AG09309 (cell line): ENCODE data around the gene OR51F1.
"Not testable (repeated sequence)": the region's sequence is repeated elsewhere in the genome, so short reads cannot be mapped to it uniquely, and the experiment has no call there.

Experiments
- DNase-seq: peaks from one replicate; pipeline ENCODE4 v3.0.0-alpha.2; 2010; ENCODE audit warnings: low read depth
- H3K4me3 ChIP-seq: 2 replicates; pipeline ENCODE4 v1.5.1; 2011; ENCODE audit warnings: mild to moderate bottlenecking, low read depth, low read length, moderate library complexity; ENCODE audit not compliant: control insufficient read depth
- TF ChIP-seq, protein P1 (sequence below): IDR thresholded peaks from 2 replicates; pipeline ENCODE4 v1.5.1; 2011; ENCODE audit warnings: mild to moderate bottlenecking, low read depth, low read length, inconsistent platforms; ENCODE audit not compliant: insufficient read depth, control insufficient read depth; ENCODE audit errors: missing control alignments

The OR51F1 gene, protein sequence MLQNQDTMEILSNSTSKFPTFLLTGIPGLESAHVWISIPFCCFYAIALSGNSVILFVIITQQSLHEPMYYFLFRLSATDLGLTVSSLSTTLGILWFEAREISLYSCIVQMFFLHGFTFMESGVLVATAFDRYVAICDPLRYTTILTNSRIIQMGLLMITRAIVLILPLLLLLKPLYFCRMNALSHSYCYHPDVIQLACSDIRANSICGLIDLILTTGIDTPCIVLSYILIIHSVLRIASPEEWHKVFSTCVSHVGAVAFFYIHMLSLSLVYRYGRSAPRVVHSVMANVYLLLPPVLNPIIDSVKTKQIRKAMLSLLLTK

DNA sequence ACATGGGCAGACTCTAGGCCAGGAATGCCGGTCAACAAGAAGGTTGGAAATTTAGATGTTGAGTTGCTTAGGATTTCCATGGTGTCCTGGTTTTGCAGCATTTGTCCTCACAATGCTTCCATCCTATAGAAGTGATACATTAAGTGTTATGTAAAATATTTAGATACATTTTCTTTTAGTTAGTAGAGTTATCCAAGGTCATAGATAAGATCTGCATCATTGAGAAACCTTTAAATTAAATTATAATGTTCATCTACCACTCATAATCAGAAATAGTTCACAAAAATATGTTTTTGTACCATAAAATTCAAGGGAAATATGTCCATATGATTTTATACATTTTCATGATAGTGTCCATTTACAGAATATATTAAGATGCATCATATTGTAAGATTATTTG, at the start of gene OR51F1:
Gene OR51F1, minus strand, starts transcription at position 101 of the 400 bp plus-strand sequence. Its CDS starts 0 bp downstream, at position 101.
- TF ChIP-seq, protein P1, sequence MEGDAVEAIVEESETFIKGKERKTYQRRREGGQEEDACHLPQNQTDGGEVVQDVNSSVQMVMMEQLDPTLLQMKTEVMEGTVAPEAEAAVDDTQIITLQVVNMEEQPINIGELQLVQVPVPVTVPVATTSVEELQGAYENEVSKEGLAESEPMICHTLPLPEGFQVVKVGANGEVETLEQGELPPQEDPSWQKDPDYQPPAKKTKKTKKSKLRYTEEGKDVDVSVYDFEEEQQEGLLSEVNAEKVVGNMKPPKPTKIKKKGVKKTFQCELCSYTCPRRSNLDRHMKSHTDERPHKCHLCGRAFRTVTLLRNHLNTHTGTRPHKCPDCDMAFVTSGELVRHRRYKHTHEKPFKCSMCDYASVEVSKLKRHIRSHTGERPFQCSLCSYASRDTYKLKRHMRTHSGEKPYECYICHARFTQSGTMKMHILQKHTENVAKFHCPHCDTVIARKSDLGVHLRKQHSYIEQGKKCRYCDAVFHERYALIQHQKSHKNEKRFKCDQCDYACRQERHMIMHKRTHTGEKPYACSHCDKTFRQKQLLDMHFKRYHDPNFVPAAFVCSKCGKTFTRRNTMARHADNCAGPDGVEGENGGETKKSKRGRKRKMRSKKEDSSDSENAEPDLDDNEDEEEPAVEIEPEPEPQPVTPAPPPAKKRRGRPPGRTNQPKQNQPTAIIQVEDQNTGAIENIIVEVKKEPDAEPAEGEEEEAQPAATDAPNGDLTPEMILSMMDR, result no peak
- no peak for DNase-seq
- no peak within 1 kb of the TSS for H3K4me3 ChIP-seq

DNA sequence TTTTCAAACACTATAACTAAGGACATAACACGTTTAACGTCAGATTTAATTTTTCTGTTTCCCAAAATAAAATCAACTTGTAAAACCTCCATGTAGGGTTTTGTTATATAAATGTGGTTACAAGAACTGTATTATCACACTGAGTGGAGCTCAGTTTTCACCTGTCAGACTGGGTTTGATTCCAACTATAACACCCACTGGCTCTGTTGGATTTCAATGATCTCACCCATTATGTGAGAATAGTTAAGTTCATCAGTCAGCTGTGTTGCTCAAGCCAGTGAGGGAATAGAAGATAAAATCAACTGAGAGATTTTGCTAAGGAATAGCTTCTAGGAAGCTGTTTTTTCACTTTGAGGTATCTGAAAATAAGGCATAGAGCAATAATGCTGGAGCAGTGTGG, 39.5 kb upstream of the OR51F1 start:
- TF ChIP-seq, protein P1, result no peak
- DNase-seq, result no peak
- no peak overlapping the region for H3K4me3 ChIP-seq

DNA sequence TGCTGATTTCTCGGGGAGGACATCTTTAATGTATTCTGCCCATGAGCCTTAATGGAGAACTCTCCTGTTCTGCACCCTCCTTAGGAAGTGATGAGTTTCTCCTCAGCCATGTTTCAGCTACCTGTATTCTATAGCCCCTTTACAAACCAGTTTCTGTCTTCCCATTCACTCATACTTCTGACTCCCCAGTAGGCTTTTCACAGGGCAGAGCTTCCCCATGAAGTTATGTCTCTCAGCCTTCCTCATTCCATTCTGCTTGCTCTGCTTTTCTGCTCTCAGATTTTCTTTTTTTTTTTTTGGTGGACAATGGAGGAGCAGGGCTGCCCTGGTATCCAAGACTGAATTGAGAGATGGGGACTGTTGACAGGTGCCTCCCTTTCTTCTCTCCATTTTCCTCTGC, 38.7 kb upstream of the OR51F1 start:
- DNase-seq, result no peak
- TF ChIP-seq, protein P1, result no peak

DNA sequence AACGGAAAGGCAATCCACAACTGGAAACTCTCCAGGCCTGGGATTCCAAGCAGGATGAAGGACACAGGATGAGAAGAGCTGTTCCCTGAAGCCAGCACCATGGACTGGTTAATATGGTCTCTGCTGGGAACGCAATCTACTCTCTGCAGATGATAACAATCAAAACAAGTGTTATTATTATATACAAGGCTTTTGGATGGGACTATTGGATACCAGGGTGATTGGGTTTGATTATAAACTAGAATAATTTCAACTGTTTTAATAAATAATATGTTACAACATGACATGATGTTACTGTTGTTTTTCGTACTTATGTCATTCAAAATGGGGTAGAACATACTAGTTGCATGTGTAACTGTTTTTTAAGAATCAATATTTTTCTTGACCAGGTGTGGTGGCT, 34.5 kb upstream of the OR51F1 start, which contains the start of gene OR52R1:
Gene OR52R1, minus strand, starts transcription at position 101 of the 400 bp plus-strand sequence. Its CDS starts 0 bp downstream, at position 101.
- no peak within 1 kb of the TSS for H3K4me3 ChIP-seq
- no peak for DNase-seq
- TF ChIP-seq, protein P1, result no peak

More for the DNA sequence above, 38.7 kb upstream of the OR51F1 start:
- no peak overlapping the region for H3K4me3 ChIP-seq

DNA sequence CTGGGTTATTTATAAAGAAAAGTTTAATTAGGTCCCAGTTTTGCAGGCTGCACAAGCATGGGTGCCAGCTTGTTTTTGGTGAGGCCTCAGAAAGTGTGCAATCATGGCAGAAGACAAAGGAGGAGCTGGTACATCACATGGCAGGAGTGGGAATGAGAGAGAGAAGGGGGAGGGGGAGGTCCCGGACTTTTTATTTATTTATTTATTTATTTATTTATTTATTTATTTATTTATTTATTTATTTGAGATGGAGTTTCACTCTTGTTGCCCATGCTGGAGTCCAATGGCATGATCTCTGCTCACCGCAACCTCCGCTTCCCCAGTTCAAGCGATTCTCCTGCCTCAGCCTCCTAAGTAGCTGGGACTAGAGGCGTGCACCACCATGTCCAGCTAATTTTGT, 31.6 kb upstream of the OR51F1 start:
- DNase-seq, H3K4me3 ChIP-seq: not testable (repeated sequence)

DNA sequence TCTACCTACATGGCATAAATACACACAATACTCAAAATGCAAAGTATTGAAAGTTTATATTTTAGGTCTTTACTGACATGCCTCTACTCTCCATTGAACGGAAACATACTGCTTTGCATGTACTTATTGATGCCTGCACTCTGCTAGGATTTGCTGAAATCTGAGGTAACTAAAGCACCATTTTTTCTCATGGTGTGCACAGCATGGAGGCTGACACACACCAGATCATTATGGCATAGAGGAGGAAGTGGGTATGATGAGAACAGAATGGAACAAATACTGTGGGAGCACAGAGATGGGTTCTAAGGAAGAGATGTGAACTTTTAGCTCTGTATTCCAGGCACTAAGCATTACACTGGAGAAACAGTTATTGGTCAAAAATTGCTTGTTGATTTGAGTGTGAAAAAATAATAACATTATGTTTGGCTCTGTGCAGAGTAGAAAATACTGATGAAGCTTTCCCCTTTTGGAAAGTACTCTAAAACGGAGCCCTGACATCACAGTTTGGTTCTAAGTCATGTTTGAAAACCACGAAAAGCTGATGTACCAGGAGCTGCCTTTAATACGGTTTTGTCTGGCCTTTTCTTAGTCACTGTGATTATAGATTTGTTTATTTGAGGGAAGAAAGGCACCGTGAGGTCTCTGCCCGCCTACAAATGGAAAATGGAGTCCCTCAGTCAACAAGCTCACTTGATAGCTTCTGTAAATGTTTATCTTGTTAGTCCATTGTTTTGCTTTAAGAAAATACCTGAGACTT, 28.9 kb upstream of the OR51F1 start:
- TF ChIP-seq, protein P1, result no peak
- DNase-seq, result no peak
- H3K4me3 ChIP-seq, result no peak overlapping the region

DNA sequence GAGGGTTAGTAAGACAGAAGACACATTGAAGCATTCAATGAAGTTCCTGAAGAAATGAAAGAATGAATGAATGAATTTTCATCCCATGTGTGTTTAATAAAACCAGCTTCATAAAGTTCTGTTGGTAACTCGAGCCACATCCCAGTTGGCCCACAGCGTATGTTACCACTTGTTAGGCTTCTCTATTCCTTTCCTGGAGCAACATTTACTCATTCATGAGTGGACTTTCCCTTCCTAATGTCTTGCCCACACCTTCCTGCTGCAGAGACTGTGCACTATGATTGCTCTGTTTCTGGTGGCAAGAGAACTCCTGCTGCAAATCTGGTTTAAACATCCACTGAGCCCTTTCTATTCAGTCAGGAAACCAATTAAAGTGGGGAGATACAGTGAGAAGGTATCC, 27.5 kb upstream of the OR51F1 start:
- no peak overlapping the region for H3K4me3 ChIP-seq
- TF ChIP-seq, protein P1, result no peak
- no peak for DNase-seq
